CMK (cell line): ENCODE data around the gene ALPP.
"Not testable (repeated sequence)": the region's sequence is repeated elsewhere in the genome, so short reads cannot be mapped to it uniquely, and the experiment has no call there.

ENCODE experiments used
- DNase-seq: peaks from one replicate; pipeline ENCODE4 v3.0.0-alpha.2; 2010; ENCODE audit warnings: low read depth

Gene ALPP

DNA sequence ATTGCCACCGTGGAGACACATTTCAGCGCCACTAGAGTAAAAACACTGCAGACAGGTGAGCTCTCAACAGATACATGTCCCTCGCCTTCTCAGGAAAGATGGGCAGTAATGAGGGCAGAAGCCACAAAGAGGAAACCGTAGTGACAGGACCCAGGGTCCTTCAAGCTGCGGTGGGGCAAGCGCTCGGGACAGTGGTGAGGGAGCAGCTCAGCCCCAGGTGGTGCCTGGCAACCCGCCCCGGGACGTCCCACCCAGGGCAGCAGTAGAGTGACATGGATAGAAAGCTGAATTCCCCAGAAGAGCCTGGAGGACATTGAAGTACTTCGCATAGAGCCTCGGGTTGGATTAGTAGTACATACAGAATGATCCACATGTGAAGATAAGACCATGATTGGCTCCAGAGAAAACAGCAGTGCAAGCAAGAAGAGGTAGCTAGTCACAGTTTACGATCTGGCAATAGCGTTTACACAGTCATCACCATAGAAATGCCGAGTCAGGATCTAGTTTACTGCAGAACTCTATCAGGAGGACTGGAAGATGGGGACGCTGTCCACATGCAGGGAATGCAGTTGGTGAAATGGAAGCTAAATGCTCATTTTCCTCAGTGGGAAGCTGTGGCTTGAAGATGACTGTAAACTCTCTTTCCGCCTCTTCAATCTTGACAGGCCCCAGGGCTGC is 37.4 kb upstream of the ALPP start:
- no peak for DNase-seq

DNA sequence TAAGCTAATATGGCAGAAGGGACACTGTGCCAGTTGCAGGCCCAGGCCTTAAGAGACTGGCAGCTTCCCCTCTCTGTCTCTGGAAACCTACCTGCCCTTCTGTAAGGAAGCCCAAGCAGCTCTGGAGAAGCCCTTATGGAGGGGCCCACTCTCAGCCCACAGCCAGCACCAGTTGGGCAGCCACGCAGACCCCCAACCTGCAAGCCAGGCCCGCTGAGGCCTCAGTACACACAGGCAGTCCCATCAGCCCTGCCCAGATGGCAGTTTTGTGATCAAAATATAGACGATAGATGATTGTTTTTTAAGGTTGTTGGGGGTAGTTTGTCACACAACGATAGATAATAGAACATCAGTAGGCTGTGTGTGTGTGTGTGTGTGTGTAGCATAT is 36.8 kb upstream of the ALPP start:
- DNase-seq: no peak

DNA sequence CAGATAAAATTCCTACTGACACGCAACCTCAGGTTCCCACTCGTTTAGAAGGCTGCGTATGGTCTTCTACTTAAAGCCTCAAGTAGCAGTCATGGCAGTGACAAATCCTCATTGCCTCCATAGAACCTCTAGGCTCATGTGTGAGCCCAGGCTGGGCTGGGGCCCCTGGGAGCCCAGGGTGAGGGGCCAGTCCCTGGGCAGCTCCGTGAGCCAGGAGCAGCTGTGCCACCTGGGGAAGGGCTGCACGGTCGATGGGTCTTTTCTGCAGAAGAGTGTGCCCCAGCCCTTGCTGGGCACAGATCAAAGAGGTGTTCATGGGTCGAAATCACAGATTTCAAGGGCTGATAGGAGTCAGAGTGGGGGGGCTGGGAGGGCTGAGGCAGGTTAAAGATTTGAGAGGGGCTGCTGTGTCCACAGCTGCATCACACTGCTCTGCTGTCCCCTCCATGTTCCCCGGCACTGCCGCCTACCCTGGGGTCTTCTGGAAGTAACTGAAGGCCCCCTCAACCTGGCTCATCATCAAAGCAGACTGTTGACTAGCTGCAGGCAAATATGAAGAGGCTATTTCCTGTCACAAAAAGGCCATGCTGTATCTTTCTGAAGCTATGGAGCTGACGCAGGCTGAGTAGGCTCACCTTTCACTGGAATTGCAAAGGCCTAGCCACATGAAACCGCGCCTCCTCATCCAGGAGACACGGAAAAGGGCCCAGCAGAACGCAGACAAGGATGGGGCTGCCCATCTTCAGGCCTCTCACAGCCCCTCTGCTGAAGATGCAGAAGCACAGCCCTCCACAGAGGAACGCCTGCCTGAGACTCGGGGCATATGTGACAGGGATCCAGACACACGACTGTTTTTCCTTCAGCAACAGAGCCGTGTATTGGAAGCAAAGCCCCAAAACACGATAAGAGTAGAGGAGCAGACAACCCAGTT is 35.7 kb upstream of the ALPP start:
- no peak for DNase-seq

GRCh38 chr2:232343821-232344220 is 34.7 kb upstream of the ALPP start:
- no peak for DNase-seq

DNA sequence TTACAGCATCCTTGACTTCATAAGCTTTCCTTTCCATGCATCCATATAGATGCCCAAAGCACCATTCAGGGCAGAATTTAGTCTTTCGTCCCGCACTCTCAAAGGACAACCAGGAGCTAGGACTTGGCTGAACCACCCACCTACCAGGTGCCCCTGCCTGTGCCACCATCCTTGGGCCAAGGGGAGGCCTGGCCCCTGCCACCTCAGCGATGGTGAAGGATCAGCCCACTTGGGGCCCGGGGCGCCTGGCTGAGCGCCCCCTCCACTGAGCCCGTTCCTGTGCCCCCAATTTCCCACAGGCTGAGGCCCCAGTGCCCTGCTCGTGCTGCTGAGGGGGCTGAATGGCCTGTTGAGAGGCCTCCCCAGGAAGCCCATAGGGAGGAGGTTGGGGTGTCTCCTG is 33.3 kb upstream of the ALPP start:
- no peak for DNase-seq

- DNase-seq: no peak
Observed at GRCh38 chr2:232347369-232347768, 31.2 kb upstream of the ALPP start.

DNA sequence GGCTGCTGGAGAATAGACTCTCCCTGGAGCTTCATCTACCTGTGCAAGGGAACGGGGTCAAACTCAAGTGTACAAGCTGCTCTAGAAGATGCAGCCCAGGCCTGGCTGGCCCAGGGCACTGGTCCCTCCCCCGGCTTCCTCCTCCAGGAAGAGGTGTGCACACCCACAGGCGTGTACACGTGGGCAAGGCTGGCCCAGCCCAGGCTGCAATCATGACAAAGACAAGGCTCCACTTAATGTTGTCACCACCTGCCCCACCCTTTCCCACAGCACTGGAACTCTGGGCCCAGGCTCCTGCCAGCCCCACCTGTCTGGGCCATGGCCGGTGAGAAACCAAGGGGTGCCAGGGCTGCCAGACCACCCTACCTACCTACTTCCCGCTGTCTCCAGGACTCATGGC is 29.6 kb upstream of the ALPP start:
- DNase-seq: no peak

DNA sequence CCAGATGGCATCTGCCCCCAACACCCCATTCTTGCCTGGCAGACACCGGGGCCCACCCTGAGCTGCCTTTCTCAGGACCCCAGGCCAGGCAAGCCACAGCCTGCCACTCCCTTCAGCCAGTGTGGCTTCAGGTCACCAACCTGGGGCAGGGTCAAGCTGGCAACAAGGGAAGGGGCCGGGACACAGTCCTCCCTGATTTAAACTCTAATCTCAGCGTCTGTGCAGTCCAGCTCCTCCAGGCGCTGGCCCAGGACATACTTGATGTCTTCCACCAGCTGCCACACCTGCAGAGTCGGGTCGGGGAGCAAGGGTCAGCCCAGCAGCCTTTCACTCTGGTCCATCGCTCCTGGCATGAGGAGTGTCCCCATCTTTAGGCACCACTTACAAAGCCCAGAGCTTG is 29.0 kb upstream of the ALPP start:
- DNase-seq: no peak

GRCh38 chr2:232349946-232350635 is 28.5 kb upstream of the ALPP start:
- DNase-seq: no peak

- DNase-seq: no peak
Observed at GRCh38 chr2:232350804-232351685, 27.5 kb upstream of the ALPP start.

DNA sequence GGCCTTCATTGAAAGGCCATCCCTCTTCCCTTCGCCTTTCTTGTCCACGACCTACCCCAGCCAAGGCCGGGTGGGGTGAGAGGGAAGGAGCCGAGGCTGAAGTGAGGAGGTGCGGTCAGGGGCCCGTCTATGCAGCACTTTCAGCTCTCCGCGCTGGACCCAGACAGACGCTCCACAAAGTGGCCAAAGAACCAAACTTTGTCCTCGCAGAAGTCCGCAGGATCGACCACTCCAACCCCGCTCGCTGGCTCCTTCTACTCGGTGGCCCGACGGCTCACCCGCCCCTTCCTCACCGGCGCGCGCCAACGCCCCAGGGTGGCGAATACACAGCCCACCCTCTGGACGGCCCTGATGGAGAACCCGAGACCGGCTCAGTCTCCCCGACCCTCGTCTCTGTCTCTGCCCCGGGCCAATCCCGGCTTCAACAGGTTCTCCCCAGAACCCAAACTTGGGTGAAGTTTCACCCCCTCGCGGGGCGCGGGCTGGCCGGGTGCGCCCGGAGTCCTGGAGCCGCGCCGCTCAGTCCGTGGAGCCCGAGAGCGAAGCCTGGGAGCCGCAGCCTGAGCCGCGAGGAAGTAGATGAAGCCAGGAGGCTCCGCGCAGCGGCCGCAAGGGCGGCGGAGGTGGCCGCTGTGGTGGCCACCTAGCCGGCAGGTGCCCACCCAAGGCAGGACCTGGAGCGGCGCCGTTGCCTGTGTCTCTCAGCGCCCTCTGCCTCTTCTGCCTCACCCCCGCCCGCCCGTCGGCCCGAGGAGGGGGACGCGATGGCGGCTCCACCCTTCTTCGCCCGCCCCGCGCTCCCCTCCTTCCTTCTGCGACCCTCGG is 26.7 kb upstream of the ALPP start:
- no peak for DNase-seq

GRCh38 chr2:232352511-232353091 is 25.9 kb upstream of the ALPP start:
- no peak for DNase-seq

DNA sequence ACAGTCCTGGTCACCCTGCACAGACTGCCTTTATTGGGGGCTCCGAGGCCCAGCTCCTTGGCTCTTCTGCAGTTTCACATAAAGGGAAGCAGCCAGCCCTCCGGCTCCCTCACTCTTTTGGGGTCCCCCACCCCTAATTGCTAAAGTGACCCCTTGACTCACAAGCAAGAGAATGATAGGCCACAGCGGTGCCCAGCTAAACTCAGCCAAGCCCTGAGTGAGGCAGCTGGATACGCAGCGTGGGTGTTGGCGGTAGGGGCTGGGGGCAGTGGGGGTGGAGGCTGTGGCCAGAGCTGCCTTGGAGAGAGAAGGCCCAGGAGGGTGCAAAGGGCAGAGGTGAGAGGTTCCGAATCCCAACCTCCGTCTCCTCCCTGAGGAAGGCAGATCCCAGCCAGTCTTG is 25.5 kb upstream of the ALPP start:
- no peak for DNase-seq

DNA sequence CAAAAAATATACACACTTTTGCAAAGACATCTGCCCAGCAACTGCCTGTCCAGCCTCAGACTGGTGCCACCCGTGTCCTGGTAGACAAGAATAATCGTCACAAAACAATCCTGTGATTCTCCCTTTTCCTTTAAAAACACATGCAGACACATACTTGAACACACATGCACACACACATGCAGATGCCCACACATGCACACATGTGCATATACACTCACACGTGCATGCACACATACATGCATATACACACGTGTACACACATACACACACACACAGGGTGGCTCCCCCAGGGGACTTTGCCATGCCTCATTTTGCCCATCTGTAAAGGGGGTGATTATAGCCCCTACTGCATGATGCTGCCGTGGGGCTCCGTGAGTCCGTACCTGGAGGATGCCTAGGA is 24.9 kb upstream of the ALPP start:
- DNase-seq: no peak

- no peak for DNase-seq
Observed at GRCh38 chr2:232354069-232354468, 24.5 kb upstream of the ALPP start.

DNA sequence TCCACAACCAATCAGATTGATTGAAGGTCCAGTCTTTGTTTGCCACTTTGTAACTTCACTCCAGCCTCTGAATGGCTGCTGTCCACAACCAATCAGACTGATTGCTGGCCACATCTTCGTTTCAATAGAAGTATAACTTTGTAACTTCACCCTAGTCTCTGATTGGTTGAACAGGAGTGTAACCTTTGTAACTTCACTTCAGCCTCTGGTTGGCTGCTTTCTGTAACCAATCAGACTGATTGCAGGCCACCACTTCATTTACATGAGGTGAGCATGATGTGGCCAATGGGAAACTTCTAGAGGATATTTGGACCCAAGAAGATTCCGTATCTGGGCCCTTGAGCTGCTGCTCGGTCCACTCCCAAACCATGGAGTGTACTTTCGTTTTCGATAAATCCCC is 16.9 kb upstream of the ALPP start:
- no peak for DNase-seq

GRCh38 chr2:232362174-232362900 is 16.2 kb upstream of the ALPP start:
- no peak for DNase-seq

- DNase-seq: not testable (repeated sequence)
Observed at GRCh38 chr2:232363064-232363783, 15.3 kb upstream of the ALPP start.
